ENCODE results near the gene GNAS.
A peak's percentile ranks its signal among the peaks of the same experiment; 100 is the strongest.

GNAS gene

DNA sequence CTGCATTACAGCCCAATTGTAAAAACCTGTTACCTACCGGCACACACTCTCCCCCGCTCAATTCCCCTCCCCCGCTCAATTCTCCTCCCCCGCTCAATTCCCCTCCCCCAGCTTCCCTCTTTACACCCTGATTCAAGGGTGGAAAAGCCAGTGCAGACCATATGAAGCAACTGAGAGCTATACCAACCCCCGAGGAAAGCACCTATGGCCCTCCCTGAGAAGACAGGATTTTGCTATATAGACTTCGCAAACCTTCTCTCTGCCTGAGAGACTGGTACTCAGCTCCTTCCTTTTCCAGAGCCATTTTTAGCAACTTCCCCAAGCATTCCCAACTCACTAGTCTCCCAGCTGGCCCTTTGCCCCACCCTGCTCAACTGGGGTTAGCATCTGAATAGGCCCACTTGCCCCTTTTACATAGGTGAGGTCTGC is 9.4 kb upstream of the GNAS start:
- no peak overlapping the region for H3K4me3 ChIP-seq (ENCODE audit: low read depth, low read length)

DNA sequence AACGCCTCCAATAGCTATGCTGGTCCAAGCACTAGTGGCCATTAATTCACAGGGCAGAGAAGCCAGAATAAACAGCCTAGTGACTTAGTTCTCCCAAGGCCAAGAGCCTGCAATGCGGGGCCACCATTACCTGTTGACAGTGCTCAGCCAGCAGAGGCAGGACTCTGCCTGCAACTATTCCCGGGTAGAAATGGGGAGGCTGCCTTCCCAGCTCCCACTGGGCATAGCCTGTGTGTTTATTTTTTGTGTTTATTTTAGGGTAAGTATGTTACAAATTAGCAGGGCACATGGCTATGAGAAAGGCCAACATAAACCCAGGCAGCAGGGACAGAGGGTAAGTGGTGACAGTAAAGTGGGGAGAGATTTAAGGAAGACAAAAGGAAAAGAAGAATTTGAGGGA is 6.8 kb upstream of the GNAS start:
- no peak overlapping the region for H3K4me3 ChIP-seq (ENCODE audit: low read depth, low read length)
- TF ChIP-seq, protein P1, sequence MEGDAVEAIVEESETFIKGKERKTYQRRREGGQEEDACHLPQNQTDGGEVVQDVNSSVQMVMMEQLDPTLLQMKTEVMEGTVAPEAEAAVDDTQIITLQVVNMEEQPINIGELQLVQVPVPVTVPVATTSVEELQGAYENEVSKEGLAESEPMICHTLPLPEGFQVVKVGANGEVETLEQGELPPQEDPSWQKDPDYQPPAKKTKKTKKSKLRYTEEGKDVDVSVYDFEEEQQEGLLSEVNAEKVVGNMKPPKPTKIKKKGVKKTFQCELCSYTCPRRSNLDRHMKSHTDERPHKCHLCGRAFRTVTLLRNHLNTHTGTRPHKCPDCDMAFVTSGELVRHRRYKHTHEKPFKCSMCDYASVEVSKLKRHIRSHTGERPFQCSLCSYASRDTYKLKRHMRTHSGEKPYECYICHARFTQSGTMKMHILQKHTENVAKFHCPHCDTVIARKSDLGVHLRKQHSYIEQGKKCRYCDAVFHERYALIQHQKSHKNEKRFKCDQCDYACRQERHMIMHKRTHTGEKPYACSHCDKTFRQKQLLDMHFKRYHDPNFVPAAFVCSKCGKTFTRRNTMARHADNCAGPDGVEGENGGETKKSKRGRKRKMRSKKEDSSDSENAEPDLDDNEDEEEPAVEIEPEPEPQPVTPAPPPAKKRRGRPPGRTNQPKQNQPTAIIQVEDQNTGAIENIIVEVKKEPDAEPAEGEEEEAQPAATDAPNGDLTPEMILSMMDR (IDR thresholded peaks at IDR 0.05; ENCODE audit: low read depth, low read length) = no peak

More for the DNA sequence above, 9.4 kb upstream of the GNAS start:
- TF ChIP-seq, protein P1 (IDR thresholded peaks at IDR 0.05; ENCODE audit: low read depth, low read length) = no peak

DNA sequence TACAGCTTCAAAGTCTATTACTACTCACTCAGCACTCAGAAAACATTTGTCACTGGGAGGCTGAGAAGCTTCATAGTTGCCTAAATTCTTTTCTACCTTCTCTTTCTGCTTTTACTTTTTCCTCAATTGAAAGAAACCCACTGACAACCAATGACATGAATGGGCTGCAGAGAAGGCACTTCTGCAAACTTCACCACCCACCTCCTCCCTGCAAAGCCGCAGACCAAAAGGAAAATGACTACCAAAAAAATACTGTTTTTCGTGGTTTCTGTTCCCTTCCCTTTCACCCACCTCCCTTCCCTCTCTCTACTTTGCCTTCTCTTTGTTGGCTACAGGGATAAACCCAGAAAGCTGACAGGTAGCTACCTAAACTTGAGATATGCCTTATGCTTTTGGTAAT is 5.1 kb upstream of the GNAS start:
- TF ChIP-seq, protein P1 (IDR thresholded peaks at IDR 0.05; ENCODE audit: low read depth, low read length) = no peak

DNA sequence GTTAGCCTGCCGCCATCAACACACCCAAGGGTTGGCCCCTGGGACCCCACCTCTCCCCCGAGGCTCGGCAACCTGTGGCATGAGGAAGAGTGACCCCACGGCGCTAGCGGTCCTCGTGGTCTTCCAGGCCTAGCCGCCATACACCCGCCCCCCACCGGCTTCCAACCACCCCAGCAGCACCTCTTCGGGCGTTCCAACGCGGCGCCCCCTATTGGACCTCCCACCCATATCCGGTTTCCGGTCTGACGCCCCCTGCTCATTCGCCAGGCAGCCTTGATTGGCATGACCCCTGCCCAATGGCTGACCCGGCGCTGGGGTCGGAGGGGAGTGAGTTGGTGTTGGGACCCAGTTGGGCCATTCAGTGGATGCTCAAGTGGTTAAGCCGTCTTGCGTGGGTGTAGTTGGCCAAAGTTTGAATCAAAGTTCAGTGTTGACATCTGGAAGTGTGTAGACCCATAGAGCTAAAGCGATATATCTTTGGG is 1.8 kb upstream of the GNAS start, which contains the start of gene GNAS-AS1:
Gene GNAS-AS1 (minus strand): TSS at position 210 of the 482 bp plus-strand sequence.
- TF ChIP-seq, protein P1 (IDR thresholded peaks at IDR 0.05; ENCODE audit: low read depth, low read length) = no peak

More for the DNA sequence above, 5.1 kb upstream of the GNAS start:
- H3K4me3 ChIP-seq (ENCODE audit: low read depth, low read length) = no peak overlapping the region

DNA sequence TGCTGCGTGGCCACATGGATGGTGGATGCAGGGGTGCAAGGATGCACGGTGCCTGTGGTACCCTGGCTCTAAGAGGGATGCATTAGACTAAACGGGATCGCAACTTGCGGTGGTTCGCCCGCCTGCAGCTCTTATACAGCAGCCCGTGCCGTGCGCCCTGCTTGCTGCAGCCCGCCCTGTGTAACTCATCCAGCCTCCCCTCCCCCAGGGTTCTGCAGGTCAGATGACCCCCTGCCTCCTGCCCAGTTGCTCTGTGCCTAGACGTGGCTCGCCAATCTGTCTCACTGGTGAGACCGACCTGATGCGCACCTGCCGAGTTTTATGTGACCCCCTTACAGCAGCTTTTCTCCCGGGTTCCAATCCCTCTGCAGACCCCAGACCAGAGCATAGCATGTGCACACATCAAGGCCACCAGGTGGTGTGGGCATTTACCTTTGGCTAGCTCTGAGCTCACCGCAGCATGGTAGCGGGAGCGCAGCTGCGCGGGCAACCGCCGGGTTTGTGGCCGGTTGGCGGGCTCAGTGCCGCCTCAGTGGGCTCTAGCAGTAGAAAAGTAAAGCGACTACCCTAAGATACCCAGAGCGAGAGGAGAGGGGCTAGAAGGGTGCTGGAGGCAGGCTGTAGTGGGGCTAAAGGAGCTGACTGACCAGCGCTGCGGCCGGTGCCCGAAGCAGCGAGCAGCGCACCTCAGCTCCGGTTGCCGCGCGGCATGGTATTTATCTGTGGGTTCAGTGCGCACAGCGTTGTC is 1.1 kb upstream of the GNAS start:
- TF ChIP-seq, protein P1 (IDR thresholded peaks at IDR 0.05; ENCODE audit: low read depth, low read length) = no peak
- peak overlapping the region; percentile 67 for H3K4me3 ChIP-seq (ENCODE audit: low read depth, low read length)

More for the DNA sequence above, 1.8 kb upstream of the GNAS start, which contains the start of gene GNAS-AS1:
- peak within 1 kb of the TSS; percentile 67 for H3K4me3 ChIP-seq (ENCODE audit: low read depth, low read length)

DNA sequence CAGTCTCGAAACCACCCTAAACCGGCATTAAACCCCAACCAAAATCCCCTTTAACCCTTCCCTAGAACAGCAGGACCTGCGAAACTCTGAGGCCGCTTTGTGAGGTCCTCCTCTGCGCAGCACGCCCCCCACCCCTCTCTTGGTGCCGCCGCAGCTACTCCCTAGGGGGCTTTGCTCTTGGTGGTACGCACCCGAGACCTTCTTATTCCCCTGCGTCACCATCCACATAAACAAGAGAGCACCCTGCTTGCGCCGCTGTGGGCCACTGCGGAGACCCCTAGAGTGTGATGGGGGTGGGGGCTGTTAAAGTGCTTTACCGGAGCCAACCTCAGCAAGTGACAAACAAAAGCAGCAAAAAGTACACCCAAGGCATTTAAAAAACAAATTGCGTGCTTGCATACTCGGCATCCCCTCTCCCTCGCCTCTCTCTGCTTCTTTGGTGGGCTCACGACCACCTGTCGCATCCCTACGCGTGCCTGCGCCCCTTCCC is 502 bp upstream of the GNAS start:
- TF ChIP-seq, protein P1 (IDR thresholded peaks at IDR 0.05; ENCODE audit: low read depth, low read length) = no peak
- H3K4me3 ChIP-seq (ENCODE audit: low read depth, low read length) = no peak overlapping the region

DNA sequence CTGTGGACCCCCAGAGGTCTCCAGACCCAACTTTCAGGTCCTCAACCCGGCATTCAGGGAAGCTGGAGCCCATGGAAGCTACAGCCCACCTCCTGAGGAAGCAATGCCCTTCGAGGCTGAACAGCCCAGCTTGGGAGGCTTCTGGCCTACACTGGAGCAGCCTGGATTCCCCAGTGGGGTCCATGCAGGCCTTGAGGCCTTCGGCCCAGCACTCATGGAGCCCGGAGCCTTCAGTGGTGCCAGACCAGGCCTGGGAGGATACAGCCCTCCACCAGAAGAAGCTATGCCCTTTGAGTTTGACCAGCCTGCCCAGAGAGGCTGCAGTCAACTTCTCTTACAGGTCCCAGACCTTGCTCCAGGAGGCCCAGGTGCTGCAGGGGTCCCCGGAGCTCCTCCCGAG is 950 bp downstream of the GNAS start:
- TF ChIP-seq, protein P1 (IDR thresholded peaks at IDR 0.05; ENCODE audit: low read depth, low read length) = no peak

More for the DNA sequence above, 950 bp downstream of the GNAS start:
- no peak overlapping the region for H3K4me3 ChIP-seq (ENCODE audit: low read depth, low read length)

Data from WI38 (cell line).